Neural cell (in vitro differentiated cells): ENCODE measurements around the gene EMC8. TPM values are rescaled to one million over a fixed set of nuclear protein-coding genes. Genes with fewer than 3 reads are reported as not detected.

Experiments used
- H2AFZ ChIP-seq: fragments of 200-600, 300-800 bp; sonication (generic), shearing (Covaris generic); 2 replicates; pipeline ENCODE4 v1.6.0; 2014; ENCODE audit warnings: low read depth, mild to moderate bottlenecking, antibody characterized with exemption, low read length, moderate library complexity
- H3F3A ChIP-seq: fragments of 200-600 bp; shearing (Covaris generic); 2 replicates; pipeline ENCODE4 v1.6.1; 2016; ENCODE audit warnings: mild to moderate bottlenecking, moderate library complexity, mixed read lengths, antibody characterized with exemption, low read length; ENCODE audit not compliant: insufficient read depth, poor library complexity, severe bottlenecking
- H3K27ac ChIP-seq: fragments of 200-600, 300-800 bp; sonication (generic), shearing (Covaris generic); 2 replicates; pipeline ENCODE4 v1.5.1; 2014; ENCODE audit warnings: mild to moderate bottlenecking, low read length, moderate library complexity
- H3K27me3 ChIP-seq: fragments of 300-800, 200-600 bp; sonication (generic), shearing (Covaris generic); 2 replicates; pipeline ENCODE4 v1.6.0; 2014; ENCODE audit warnings: mild to moderate bottlenecking, low read depth, low read length, moderate library complexity; ENCODE audit not compliant: insufficient read depth
- H3K36me3 ChIP-seq: fragments of 300-800, 200-600 bp; sonication (generic), shearing (Covaris generic); 2 replicates; pipeline ENCODE4 v1.5.1; 2014; ENCODE audit warnings: mild to moderate bottlenecking, antibody characterized with exemption, low read length, moderate library complexity; ENCODE audit not compliant: insufficient read depth
- H3K4me2 ChIP-seq: fragments of 300-800, 200-600 bp; sonication (generic), shearing (Covaris generic); 2 replicates; pipeline ENCODE4 v1.6.0; 2014; ENCODE audit warnings: mild to moderate bottlenecking, low read length
- H3K4me3 ChIP-seq: fragments of 300-800, 200-600 bp; sonication (generic), shearing (Covaris generic); 2 replicates; pipeline ENCODE4 v1.5.1; 2014; ENCODE audit warnings: mild to moderate bottlenecking, low read length, moderate library complexity
- H3K79me2 ChIP-seq: fragments of 200-600 bp; shearing (Covaris generic); replicated peaks from 2 replicates; pipeline ENCODE4 v1.6.0; 2014; ENCODE audit warnings: mild to moderate bottlenecking, low read length, moderate library complexity; ENCODE audit not compliant: insufficient read depth
- H3K9ac ChIP-seq: fragments of 300-800, 200-600 bp; sonication (generic), shearing (Covaris generic); 2 replicates; pipeline ENCODE4 v1.6.1; 2016; ENCODE audit warnings: mild to moderate bottlenecking, low read length, mixed read lengths
- H3K9me2 ChIP-seq: fragments of 200-600 bp; shearing (Covaris generic); 2 replicates; pipeline ENCODE4 v1.6.1; 2016; ENCODE audit warnings: mild to moderate bottlenecking, low read length, mixed read lengths; ENCODE audit not compliant: insufficient read depth
- H3K9me3 ChIP-seq: fragments of 200-600, 300-800 bp; sonication (generic), shearing (Covaris generic); 2 replicates; pipeline ENCODE4 v1.6.1; 2016; ENCODE audit warnings: mild to moderate bottlenecking, mixed run types, low read length, moderate library complexity, mixed read lengths
- H4K20me1 ChIP-seq: fragments of 200-600 bp; shearing (Covaris generic); 2 replicates; pipeline ENCODE4 v1.6.1; 2016; ENCODE audit warnings: mild to moderate bottlenecking, mixed run types; ENCODE audit not compliant: insufficient read depth
- EP300 ChIP-seq: fragments of 450-650 bp; conservative IDR thresholded peaks from 2 replicates; pipeline ENCODE4 v1.6.1; 2014; ENCODE audit warnings: antibody characterized with exemption, mild to moderate bottlenecking, moderate library complexity; ENCODE audit not compliant: poor library complexity, severe bottlenecking
- EZH2 ChIP-seq: fragments of 200-600, 300-800 bp; shearing (Covaris generic), sonication (generic); IDR thresholded peaks from 2 replicates; pipeline ENCODE4 v1.6.1; 2014; ENCODE audit warnings: antibody characterized with exemption, low read length, borderline replicate concordance, mild to moderate bottlenecking; ENCODE audit not compliant: insufficient read depth, poor library complexity, severe bottlenecking
- MXI1 ChIP-seq: fragments of 450-650 bp; conservative IDR thresholded peaks from 2 replicates; pipeline ENCODE4 v1.6.1; 2014; ENCODE audit warnings: antibody characterized with exemption, mild to moderate bottlenecking; ENCODE audit not compliant: poor library complexity, severe bottlenecking
- POLR2AphosphoS5 ChIP-seq: IDR thresholded peaks from 2 replicates; pipeline ENCODE4 v1.6.1; 2012
- RAD21 ChIP-seq: fragments of 450-650 bp; conservative IDR thresholded peaks from 2 replicates; pipeline ENCODE4 v1.6.1; 2014; ENCODE audit warnings: antibody characterized with exemption, mild to moderate bottlenecking, moderate library complexity
- SMC3 ChIP-seq: fragments of 450-650 bp; conservative IDR thresholded peaks from 2 replicates; pipeline ENCODE4 v1.6.1; 2014; ENCODE audit warnings: antibody characterized with exemption, mild to moderate bottlenecking, moderate library complexity; ENCODE audit not compliant: poor library complexity
- TAF1 ChIP-seq: IDR thresholded peaks from 2 replicates; pipeline ENCODE4 v1.6.1; 2012; ENCODE audit warnings: low read depth
- polyA plus RNA-seq: library from polyadenylated mRNA; depleted of rRNA; stranded (reverse); fragments of >200 nt; gene quantifications from 2 replicates; pipeline ENCODE4 v1.2.3, GENCODE V29; 2014
- TF ChIP-seq, protein P1 (sequence below): IDR thresholded peaks from 2 replicates; pipeline ENCODE4 v1.6.1; 2012; ENCODE audit warnings: borderline replicate concordance
- TF ChIP-seq, protein P2 (sequence below): fragments of 450-650 bp; IDR thresholded peaks from 2 replicates; pipeline ENCODE4 v1.5.1; 2014; ENCODE audit warnings: antibody characterized with exemption, mild to moderate bottlenecking, moderate library complexity; ENCODE audit not compliant: poor library complexity, severe bottlenecking

Gene EMC8
- polyA plus RNA-seq, 1 donor from 2014 or later, result 38.9 TPM

DNA sequence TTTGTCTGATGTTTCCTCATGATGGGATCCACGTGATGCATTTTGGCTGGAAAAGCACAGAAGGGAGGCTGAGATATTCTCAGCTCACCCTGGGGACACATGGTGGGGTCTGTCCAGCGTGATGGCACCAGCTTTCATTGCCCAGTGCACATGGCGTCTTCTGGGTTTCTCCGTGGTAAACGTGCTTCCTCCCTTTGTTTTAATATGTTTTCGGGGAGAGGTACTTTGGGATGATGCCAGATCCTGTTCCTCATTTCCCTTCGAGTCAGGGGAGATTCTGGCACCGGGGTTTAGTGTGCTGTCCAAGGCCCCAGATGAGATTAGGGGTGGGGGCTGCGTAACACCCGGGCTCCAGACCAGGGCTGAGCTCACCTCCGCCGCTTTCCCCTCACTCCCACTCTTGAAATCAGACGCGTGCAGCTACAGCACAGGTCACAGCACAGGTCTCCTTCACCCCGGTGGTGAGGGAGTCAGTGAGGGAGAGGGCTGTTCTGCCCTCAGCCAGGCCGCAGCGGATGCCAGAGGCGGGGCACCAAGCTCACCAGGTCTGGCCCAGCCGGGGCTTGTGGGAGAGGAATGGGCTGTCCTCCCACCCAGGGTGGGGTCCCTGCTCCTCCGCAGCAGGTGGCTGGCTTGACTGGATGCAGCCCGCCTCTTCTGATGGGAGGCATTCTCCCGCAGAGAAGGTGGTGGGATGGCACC, 34.0 kb upstream of the EMC8 start:
- no peaks in the 10 kb centered on the region for H3K27me3 ChIP-seq

DNA sequence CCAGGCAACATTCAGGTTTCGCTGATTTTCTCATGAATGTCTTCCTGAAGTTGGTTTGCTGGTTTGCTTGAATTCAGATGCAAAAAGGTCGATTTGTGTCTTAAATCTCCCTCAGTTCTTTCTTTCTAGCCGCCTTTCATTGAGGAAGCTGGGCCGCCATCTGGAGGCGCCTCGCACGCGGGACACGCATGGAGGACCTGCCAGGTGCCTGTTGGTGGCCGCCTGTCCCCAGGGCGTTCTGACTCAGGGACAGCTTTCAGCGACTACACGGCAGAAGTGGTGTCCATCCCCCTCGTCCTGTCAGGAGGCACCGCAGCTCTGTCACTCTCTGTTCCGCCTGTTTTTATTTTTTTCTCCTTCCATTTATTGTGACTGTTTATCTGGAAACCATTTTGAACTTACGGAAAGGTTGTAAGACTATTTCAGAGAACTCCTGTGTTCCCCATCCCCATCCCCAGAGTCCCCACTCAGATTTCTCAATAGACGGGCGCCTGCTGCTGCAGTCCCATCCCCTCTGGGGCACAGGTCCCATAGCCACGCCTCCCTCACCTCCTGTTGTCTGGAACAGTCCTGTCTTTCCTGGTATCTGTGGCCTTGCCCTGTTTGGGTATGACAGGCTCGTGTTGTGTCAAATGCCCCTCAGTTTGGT, 33.4 kb upstream of the EMC8 start:
- Histone ChIP-seq H3K9me2 (no peaks in the 10 kb centered on the region), H3K27me3 (no peaks in the 10 kb centered on the region), H3F3A (no peaks in the 10 kb centered on the region), H2AFZ (no peak overlapping the region), H3K9me3 (no peaks in the 10 kb centered on the region), H3K79me2 (no peaks in the 10 kb centered on the region), H3K4me2 (no peak overlapping the region), H4K20me1 (no peaks in the 10 kb centered on the region), H3K36me3 (no peaks in the 10 kb centered on the region), H3K9ac (no peak overlapping the region), H3K27ac (no peak overlapping the region), H3K4me3 (no peak overlapping the region)
- no peak for TF ChIP-seq EZH2
- TF ChIP-seq, protein P1, sequence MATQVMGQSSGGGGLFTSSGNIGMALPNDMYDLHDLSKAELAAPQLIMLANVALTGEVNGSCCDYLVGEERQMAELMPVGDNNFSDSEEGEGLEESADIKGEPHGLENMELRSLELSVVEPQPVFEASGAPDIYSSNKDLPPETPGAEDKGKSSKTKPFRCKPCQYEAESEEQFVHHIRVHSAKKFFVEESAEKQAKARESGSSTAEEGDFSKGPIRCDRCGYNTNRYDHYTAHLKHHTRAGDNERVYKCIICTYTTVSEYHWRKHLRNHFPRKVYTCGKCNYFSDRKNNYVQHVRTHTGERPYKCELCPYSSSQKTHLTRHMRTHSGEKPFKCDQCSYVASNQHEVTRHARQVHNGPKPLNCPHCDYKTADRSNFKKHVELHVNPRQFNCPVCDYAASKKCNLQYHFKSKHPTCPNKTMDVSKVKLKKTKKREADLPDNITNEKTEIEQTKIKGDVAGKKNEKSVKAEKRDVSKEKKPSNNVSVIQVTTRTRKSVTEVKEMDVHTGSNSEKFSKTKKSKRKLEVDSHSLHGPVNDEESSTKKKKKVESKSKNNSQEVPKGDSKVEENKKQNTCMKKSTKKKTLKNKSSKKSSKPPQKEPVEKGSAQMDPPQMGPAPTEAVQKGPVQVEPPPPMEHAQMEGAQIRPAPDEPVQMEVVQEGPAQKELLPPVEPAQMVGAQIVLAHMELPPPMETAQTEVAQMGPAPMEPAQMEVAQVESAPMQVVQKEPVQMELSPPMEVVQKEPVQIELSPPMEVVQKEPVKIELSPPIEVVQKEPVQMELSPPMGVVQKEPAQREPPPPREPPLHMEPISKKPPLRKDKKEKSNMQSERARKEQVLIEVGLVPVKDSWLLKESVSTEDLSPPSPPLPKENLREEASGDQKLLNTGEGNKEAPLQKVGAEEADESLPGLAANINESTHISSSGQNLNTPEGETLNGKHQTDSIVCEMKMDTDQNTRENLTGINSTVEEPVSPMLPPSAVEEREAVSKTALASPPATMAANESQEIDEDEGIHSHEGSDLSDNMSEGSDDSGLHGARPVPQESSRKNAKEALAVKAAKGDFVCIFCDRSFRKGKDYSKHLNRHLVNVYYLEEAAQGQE, result no peak
- no peak for TF ChIP-seq RAD21
- TF ChIP-seq TAF1, result no peak
- TF ChIP-seq MXI1, result no peak
- no peak for TF ChIP-seq EP300

More for the DNA sequence above, 34.0 kb upstream of the EMC8 start:
- no peak overlapping the region for H3K4me2 ChIP-seq
- no peak overlapping the region for H3K4me3 ChIP-seq
- H3F3A ChIP-seq, result no peaks in the 10 kb centered on the region
- no peaks in the 10 kb centered on the region for H3K79me2 ChIP-seq
- no peak overlapping the region for H2AFZ ChIP-seq
- no peak overlapping the region for H3K27ac ChIP-seq
- H3K9ac ChIP-seq, result no peak overlapping the region
- no peaks in the 10 kb centered on the region for H3K36me3 ChIP-seq
- H3K9me2 ChIP-seq, result no peaks in the 10 kb centered on the region
- TF ChIP-seq POLR2AphosphoS5 (no peak), RAD21 (no peak), EZH2 (no peak), EP300 (no peak), MXI1 (no peak), SMC3 (no peak), TAF1 (no peak)
- TF ChIP-seq, protein P1, result no peak
- TF ChIP-seq, protein P2, sequence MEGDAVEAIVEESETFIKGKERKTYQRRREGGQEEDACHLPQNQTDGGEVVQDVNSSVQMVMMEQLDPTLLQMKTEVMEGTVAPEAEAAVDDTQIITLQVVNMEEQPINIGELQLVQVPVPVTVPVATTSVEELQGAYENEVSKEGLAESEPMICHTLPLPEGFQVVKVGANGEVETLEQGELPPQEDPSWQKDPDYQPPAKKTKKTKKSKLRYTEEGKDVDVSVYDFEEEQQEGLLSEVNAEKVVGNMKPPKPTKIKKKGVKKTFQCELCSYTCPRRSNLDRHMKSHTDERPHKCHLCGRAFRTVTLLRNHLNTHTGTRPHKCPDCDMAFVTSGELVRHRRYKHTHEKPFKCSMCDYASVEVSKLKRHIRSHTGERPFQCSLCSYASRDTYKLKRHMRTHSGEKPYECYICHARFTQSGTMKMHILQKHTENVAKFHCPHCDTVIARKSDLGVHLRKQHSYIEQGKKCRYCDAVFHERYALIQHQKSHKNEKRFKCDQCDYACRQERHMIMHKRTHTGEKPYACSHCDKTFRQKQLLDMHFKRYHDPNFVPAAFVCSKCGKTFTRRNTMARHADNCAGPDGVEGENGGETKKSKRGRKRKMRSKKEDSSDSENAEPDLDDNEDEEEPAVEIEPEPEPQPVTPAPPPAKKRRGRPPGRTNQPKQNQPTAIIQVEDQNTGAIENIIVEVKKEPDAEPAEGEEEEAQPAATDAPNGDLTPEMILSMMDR, result no peak
- H4K20me1 ChIP-seq, result no peaks in the 10 kb centered on the region
- H3K9me3 ChIP-seq, result no peaks in the 10 kb centered on the region
